Transverse colon (tissue), 4 donors: ENCODE results near the gene PDSS2. TPM values are rescaled to one million over a fixed set of nuclear protein-coding genes. Genes with fewer than 3 reads are reported as not detected.
"Not testable (repeated sequence)": the region's sequence is repeated elsewhere in the genome, so short reads cannot be mapped to it uniquely, and the experiment has no call there.

Experiments used
- DNase-seq: peaks from one replicate; pipeline ENCODE4 v3.0.0-alpha.2; 2019
- H3K27ac ChIP-seq, 4 donors: fragments of 200-600 bp; sonication (generic); 2 replicates each; pipeline ENCODE4 v1.5.1; 2016 to 2018; ENCODE audit warnings: inconsistent platforms in 4 of 4
- H3K27me3 ChIP-seq: fragments of 200-600 bp; sonication (generic); 2 replicates; pipeline ENCODE4 v1.5.1; 2017; ENCODE audit warnings: inconsistent platforms
- H3K36me3 ChIP-seq, 4 donors: fragments of 200-600 bp; sonication (generic); 2 replicates each; pipeline ENCODE4 v1.5.1; 2017 to 2019; ENCODE audit warnings: inconsistent platforms in 4 of 4
- H3K4me1 ChIP-seq, 4 donors: fragments of 200-600 bp; sonication (generic); 2 replicates each; pipeline ENCODE4 v1.5.1; 2017 to 2020; ENCODE audit warnings: inconsistent platforms in 4 of 4
- H3K4me3 ChIP-seq, 4 donors: fragments of 200-600 bp; sonication (generic); 1 replicate in 1 of 4; 2 replicates in 3 of 4; pipeline versions ENCODE4 v1.5.1 to v1.6.1; 2017 to 2019; ENCODE audit warnings: inconsistent platforms in 4 of 4
- H3K9me3 ChIP-seq, 2 donors: fragments of 200-600 bp; sonication (generic); 2 replicates each; pipeline ENCODE4 v1.5.1; 2017 to 2019; ENCODE audit warnings: inconsistent platforms in 2 of 2
- EP300 ChIP-seq: sonication (generic); formaldehyde crosslinking; IDR thresholded peaks from one replicate; pipeline ENCODE4 v1.6.1; 2017; ENCODE audit warnings: antibody characterized with exemption, low read depth
- POLR2A ChIP-seq: fragments of 450-650 bp; IDR thresholded peaks from one replicate; pipeline ENCODE4 v1.6.1; 2016; ENCODE audit warnings: antibody characterized with exemption, mild to moderate bottlenecking, moderate library complexity
- POLR2AphosphoS5 ChIP-seq, 3 donors: sonication (generic); formaldehyde crosslinking; IDR thresholded peaks; one replicate each; pipeline ENCODE4 v1.6.1; 2016; ENCODE audit warnings: antibody characterized with exemption in 3 of 3
- WGBS, 2 donors: methylation state at CpG; one replicate each; pipeline ENCODE4 v1.1.5; 2018; ENCODE audit warnings: low coverage in 1 of 2; 5-methylcytosine and 5-hydroxymethylcytosine counted together
- in situ Hi-C, 4 donors: fragments of 200-750 bp; cut with MboI; loops; one replicate each; pipeline versions ENCODE4 v1.15.0 to v1.15.1; 2017; ENCODE audit warnings: low sequenced_read_pairs in 3 of 4, low pct_ligation_motif_present in 1 of 4, low pct_unique_long_range_greater_than_20kb in 1 of 4
- intact Hi-C: fragments of 100-400 bp; cut with DNase I; formaldehyde crosslinking; loops from one replicate; pipeline ENCODE4 v1.15.1; 2023; ENCODE audit warnings: low total_unique reads
- total RNA-seq, 4 donors: library from RNA; depleted of rRNA; stranded (reverse); fragments of >200 nt; gene quantifications; one replicate each; pipeline ENCODE4 v1.1.0, GENCODE V29; 2016
- TF ChIP-seq, protein P1 (sequence below), 5 experiments: fragments of 200-600 bp in 3 of 5; fragments of 450-650 bp in 2 of 5; sonication (generic) in 3 of 5; IDR thresholded peaks; 1 replicate in 2 of 5; 2 replicates in 3 of 5; pipeline ENCODE4 v1.5.1; 2016 to 2017; ENCODE audit warnings: antibody characterized with exemption in 5 of 5, inconsistent platforms in 3 of 5, mild to moderate bottlenecking in 2 of 5, moderate library complexity in 1 of 5

Gene PDSS2
- total RNA-seq, 4 donors from 2014 or later = 3.0 to 32.5 (median 15.6) TPM

DNA sequence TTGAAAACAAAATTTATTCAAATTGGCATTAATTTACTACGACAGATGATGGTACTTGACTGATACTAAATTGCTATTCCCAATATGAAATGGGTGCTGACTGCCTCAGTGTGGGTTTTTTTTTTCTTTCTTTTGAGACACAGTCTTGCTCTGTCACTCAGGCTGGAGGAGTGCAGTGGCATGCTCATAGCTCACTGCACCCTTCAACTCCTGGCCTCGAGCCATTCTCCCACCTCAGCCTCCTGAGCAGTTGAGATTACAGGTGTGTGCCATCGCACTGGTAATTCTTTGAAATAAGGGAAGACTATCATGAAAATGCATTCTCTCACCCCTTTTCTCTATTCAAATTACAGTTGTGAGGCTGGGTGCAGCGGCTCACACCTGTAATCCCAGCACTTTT, 22.5 kb downstream of the PDSS2 start:
- TF ChIP-seq POLR2A = no peak
- no peak for TF ChIP-seq EP300
- TF ChIP-seq, protein P1, sequence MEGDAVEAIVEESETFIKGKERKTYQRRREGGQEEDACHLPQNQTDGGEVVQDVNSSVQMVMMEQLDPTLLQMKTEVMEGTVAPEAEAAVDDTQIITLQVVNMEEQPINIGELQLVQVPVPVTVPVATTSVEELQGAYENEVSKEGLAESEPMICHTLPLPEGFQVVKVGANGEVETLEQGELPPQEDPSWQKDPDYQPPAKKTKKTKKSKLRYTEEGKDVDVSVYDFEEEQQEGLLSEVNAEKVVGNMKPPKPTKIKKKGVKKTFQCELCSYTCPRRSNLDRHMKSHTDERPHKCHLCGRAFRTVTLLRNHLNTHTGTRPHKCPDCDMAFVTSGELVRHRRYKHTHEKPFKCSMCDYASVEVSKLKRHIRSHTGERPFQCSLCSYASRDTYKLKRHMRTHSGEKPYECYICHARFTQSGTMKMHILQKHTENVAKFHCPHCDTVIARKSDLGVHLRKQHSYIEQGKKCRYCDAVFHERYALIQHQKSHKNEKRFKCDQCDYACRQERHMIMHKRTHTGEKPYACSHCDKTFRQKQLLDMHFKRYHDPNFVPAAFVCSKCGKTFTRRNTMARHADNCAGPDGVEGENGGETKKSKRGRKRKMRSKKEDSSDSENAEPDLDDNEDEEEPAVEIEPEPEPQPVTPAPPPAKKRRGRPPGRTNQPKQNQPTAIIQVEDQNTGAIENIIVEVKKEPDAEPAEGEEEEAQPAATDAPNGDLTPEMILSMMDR (IDR thresholded peaks at IDR 0.05) = no peak
- no peak for TF ChIP-seq POLR2AphosphoS5 (IDR thresholded peaks at IDR 0.05)
- in situ Hi-C loops = no loop called here
- intact Hi-C loops = no loop called here
- Histone ChIP-seq H3K36me3 (no peaks in the 10 kb centered on the region), H3K4me3 (no peak overlapping the region), H3K27me3 (no peaks in the 10 kb centered on the region), H3K4me1 (peaks cover 0 to 8% (median 0%) of the 10 kb centered on the region in 4 donors), H3K27ac (no peak overlapping the region), H3K9me3 (no peaks in the 10 kb centered on the region)
- WGBS, 2 donors = 96 to 100% methylated on average over 2 to 4 of the region's 4 CpGs
- no peak for DNase-seq

DNA sequence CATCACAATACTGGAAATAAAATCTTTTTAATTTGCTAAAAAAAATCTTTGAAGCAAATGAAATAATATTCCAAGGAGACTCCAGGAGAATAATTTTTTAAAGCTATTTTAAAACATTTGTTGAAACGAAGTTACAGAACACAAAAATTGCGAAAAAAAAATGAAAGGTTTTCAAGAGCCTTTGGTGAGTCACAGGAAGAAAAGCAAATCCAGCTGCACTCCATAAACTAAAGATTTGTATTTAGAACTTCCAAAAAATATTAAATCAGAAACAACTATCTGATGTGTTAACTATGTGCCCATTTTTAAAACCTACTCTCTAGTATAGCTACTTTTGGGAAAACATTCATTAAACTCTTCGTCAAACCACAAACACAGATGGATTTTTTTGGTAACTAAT, 23.6 kb downstream of the PDSS2 start:
- intact Hi-C loops = no loop called here
- WGBS, 2 donors = 55 to 69% methylated on average over 3 of the region's 3 CpGs
- no peaks in the 10 kb centered on the region for H3K9me3 ChIP-seq
- DNase-seq = no peak
- no peaks in the 10 kb centered on the region for H3K27me3 ChIP-seq
- H3K27ac ChIP-seq = no peak overlapping the region
- in situ Hi-C loops = no loop called here
- no peaks in the 10 kb centered on the region for H3K36me3 ChIP-seq
- H3K4me1 ChIP-seq = peaks cover 0 to 8% (median 0%) of the 10 kb centered on the region in 4 donors
- no peak for TF ChIP-seq POLR2AphosphoS5 (IDR thresholded peaks at IDR 0.05)
- TF ChIP-seq, protein P1 (IDR thresholded peaks at IDR 0.05) = no peak
- TF ChIP-seq POLR2A = no peak
- TF ChIP-seq EP300 = no peak
- no peak overlapping the region for H3K4me3 ChIP-seq

DNA sequence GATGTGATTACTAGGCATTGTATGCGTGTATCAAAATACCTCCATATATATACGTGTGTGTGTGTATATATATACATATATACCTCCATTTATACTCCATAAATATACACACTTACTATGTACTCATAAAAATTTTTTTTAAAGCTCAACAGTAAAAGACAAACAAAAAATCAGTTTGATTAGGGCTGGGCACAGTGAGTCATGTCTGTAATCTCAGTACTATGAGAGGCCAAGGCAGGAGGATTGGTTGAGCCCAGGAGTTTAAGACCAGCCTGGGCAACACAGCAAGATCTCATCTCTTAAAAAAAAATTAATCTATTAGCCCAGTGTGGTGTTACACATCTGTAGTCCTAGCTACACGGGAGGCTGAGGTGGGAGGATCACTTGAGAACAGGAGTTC, 24.6 kb downstream of the PDSS2 start:
- no peak for DNase-seq
- TF ChIP-seq EP300 (no peak), POLR2AphosphoS5 (IDR thresholded peaks at IDR 0.05) (no peak), POLR2A (no peak)
- TF ChIP-seq, protein P1 (IDR thresholded peaks at IDR 0.05) = no peak
- Histone ChIP-seq H3K9me3 (no peaks in the 10 kb centered on the region), H3K27me3 (no peaks in the 10 kb centered on the region), H3K27ac (no peak overlapping the region), H3K36me3 (no peaks in the 10 kb centered on the region), H3K4me1 (peaks cover 0 to 8% (median 0%) of the 10 kb centered on the region in 4 donors), H3K4me3 (no peak overlapping the region)
- WGBS, 2 donors = 62 to 85% methylated on average over 3 of the region's 3 CpGs
- intact Hi-C loops (no loop called here), in situ Hi-C loops (no loop called here)

DNA sequence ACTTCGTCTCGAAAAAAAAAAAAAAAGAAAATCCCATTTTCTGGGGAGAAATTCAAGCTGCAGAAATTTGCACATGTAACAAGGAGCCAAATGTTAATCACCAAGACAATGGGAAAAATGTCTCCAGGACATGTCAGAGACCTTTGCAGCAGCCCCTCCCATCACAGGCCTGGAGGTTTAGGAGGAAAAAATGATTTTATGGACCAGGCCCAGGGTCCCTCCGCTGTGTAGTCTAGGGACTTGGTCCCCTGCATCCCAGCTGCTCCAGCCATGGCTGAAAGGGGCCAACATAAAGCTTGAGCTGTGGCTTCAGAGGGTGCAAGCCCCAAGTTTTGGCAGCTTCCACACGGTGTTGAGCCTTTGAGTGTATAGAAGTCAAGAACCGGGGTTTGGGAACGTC, 33.4 kb downstream of the PDSS2 start:
- peaks cover 0 to 11% (median 0%) of the 10 kb centered on the region in 4 donors for H3K4me1 ChIP-seq
- H3K4me3 ChIP-seq, H3K9me3 ChIP-seq, in situ Hi-C loops, H3K27me3 ChIP-seq, intact Hi-C loops, DNase-seq, H3K27ac ChIP-seq, H3K36me3 ChIP-seq: not testable (repeated sequence)
- 50 to 97% methylated on average over 2 to 6 of the region's 6 CpGs for WGBS, 2 donors

DNA sequence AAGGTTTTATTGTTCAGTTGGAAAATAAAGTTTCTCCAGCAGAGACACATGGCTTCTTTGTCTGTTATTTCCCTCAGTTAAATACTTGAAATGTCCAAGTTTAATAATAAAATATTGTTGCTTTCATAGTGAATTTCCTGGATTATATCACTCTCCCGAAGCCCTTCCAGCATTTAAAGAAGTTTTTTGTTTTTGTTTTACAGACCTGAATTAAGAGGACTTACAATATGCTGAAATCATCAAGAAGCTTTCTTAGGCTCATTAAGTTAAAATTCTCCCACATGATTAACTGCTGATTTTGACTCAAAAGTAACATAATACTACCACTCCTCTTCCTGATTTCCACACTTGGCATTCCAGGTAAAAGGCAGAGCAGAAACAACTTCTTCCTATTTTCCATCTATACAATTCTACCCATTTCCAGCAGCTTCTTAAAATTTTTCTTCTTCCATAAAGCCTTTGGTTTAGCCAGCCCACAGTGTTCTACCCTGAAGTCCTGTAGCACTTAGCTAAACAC, 35.8 kb downstream of the PDSS2 start:
- intact Hi-C loops = no loop called here
- Histone ChIP-seq H3K27me3 (no peaks in the 10 kb centered on the region), H3K36me3 (no peaks in the 10 kb centered on the region), H3K4me1 (peaks cover 0 to 11% (median 0%) of the 10 kb centered on the region in 4 donors), H3K4me3 (no peak overlapping the region), H3K9me3 (peaks cover 7 to 9% of the 10 kb centered on the region in 2 donors), H3K27ac (no peak overlapping the region)
- no peak for TF ChIP-seq POLR2A
- TF ChIP-seq POLR2AphosphoS5 (IDR thresholded peaks at IDR 0.05) = no peak
- TF ChIP-seq EP300 = no peak
- TF ChIP-seq, protein P1 (IDR thresholded peaks at IDR 0.05) = no peak
- in situ Hi-C loops = no loop called here
- 14 to 62% methylated on average over 1 of the region's 1 CpG for WGBS, 2 donors
- DNase-seq = no peak
